ENCODE data around the gene COX8C.

GRCh38 chr14:93379831-93380230 is 32.8 kb downstream of the COX8C start:
- TF ChIP-seq POLR2A (IDR thresholded peaks at IDR 0.05): no peak
- TF ChIP-seq, protein P1, sequence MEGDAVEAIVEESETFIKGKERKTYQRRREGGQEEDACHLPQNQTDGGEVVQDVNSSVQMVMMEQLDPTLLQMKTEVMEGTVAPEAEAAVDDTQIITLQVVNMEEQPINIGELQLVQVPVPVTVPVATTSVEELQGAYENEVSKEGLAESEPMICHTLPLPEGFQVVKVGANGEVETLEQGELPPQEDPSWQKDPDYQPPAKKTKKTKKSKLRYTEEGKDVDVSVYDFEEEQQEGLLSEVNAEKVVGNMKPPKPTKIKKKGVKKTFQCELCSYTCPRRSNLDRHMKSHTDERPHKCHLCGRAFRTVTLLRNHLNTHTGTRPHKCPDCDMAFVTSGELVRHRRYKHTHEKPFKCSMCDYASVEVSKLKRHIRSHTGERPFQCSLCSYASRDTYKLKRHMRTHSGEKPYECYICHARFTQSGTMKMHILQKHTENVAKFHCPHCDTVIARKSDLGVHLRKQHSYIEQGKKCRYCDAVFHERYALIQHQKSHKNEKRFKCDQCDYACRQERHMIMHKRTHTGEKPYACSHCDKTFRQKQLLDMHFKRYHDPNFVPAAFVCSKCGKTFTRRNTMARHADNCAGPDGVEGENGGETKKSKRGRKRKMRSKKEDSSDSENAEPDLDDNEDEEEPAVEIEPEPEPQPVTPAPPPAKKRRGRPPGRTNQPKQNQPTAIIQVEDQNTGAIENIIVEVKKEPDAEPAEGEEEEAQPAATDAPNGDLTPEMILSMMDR (IDR thresholded peaks at IDR 0.05): no peak

Measured in upper lobe of left lung (tissue), 4 donors.